GM19025 (cell line): ENCODE data around the gene CASTOR1.

Experiments used
- ATAC-seq: cut with Tn5 transposase; IDR thresholded peaks from one replicate; pipeline ENCODE4 v1.9.1; 2021; ENCODE audit warnings: mild to moderate bottlenecking, low read depth, moderate library complexity; ENCODE audit not compliant: unreplicated experiment

CASTOR1 gene

DNA sequence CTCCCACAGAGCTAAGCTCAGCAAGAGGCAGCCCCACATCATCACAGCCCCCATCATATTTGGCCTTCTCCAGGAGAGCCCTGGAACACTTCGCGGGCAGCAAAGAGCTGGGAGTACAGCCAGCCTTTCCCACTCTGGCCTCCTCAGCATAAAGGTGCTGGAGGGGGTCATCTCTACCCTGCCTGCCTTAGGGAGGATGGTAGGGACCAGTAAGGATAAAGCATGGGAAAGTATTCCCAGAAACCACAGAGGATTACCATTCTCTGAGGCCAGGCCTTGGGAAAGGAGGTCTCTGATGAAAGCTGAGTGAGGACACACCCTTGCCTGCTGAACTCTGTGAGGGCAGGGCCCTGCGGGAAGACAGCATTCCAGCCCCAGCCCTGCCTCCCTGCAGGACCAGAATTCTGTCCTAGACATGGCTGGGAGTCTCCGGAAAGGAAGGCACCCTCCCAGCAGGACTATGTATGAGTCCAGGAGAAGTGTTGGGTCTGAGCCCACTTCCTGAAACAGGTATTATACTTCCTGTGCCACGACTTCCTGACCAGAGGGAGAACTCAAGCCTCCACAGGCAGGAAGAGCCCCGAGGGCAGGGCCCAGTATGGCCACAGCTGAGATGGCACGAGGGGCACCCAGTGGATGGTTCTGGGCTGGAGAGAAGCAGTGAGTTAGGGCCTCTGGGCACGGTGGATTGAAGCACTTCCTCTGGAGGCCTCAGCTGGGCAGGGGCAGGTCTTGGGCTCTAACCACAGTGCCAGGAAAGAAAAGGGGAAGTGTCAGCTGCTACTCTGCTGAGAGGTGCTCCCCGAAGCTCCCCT lies 12.9 kb upstream of the CASTOR1 start:
- ATAC-seq, result no peak

DNA sequence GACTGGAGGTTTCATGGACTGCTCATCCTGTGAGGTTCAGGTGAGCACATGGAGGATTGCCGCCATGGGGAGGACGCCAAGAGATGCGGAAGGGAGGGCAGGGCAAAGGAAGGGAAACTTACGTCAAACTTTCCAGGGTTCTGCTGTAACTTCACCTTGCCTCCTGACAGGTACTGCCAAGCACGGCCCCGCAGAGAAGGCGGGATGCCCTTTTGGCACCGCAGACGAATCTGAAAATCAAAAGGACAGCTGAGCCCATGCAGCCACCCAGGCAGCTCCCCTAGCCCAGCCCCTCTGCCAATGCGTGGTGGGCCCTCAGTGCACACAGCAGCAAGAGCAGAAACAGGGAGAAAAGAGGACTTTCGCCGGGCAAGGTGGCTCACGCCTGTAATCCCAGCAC lies 10.0 kb upstream of the CASTOR1 start:
- no peak for ATAC-seq

DNA sequence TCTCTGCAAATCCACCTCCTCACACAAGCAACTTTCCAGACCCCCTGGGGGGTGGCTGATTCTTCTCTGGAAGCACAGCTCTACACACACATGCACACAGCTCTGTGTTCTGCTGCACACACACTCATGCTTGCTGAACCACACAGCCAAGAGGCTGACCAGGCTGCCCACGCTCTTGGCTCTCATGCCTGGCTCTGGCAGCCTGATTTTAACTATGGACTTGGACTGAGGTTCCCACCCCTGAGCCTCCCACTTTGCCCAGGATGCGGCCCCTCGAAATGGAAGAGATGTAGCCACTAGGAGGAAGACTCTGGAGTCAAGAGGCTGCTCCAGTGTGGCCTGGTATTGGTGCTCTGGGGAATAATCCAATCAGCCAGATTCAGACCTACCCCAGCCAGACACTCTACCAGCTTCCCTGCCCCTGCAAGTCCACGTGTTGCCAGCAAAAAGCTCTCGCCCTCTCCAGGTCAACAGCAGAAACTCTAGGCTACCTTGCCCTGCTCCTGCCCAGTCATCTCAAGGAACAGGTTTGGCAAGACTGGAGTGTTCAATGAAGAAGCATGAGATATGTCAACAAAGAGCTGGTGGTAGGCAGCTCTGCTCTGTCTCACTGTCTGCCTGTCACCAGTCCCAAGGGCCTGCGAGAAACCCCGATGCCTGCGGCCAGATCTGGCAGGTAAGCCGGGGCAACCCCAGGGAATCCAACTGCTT lies 8.8 kb upstream of the CASTOR1 start:
- no peak for ATAC-seq

DNA sequence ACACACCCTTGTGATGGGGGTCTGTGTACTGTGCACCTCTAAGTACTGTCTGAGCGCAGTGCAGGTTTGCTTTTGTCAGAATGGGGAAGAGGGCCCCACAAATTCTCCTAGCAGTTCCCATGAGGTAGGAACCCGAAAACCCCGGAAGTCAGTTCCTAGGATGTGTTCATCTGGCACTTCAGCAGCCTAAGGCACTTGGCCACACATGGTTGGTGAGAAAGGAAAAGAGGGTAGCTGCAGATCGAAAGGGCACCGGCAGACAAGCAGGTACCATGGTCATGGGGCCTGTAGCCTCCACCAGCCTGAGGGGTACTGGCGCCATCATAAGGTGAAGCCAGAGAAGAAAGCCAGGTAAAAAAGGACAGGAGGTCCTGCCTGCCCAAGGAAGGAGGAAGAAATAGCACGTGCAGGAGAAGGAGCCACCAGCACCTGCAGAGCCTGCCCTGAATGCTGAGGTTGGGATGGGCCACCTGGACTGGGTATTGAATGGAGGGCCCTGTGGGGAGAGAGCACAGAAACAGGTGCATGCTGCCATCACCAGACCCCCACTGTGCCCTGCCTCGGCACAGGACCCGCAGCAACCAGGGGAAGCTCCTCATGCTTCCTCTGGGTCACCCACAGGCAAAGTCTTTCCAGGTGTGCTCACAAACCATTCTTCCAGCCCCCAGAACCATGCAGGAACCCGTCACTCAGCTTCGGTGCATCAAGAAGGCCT lies 8.1 kb upstream of the CASTOR1 start:
- ATAC-seq, result no peak

DNA sequence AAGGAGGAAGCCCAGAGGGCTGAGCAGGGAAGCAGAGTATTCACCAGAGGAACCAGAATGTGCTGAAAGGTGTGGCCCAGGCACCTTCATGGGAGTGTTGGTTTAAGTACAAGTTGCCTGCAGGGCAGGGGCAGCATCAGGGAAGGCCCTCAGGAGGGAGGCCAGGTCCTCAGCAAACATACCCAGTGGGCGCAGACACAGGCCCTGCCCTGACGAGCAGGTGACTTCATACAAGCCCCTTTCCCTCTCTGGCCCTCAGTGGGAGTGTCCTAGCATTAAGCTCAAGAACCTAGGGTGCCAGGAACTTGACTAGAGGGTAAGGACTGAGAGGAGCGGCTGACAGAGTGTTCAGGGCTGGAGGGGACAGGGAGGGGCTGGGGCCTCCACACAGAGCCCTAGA lies 7.5 kb upstream of the CASTOR1 start:
- no peak for ATAC-seq

DNA sequence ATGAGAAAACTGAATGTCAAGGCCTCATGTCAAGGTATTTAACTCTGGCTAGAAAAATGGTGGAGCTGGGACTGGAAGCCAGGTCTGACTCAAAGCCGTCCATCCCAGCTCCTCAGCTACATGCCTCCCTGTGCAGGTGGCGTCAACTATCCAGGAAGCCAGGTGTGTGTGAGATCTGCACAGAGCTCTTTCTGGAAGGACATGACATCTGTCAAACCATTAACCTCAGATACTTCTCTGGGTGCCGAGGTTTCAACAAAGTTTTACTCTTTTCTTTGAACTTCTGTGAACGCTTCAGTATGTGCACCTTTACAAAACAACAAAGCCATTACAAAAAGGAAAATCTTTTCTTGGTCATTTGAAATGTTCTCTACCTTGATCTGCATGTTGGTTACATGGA lies 7.0 kb upstream of the CASTOR1 start:
- ATAC-seq, result no peak

DNA sequence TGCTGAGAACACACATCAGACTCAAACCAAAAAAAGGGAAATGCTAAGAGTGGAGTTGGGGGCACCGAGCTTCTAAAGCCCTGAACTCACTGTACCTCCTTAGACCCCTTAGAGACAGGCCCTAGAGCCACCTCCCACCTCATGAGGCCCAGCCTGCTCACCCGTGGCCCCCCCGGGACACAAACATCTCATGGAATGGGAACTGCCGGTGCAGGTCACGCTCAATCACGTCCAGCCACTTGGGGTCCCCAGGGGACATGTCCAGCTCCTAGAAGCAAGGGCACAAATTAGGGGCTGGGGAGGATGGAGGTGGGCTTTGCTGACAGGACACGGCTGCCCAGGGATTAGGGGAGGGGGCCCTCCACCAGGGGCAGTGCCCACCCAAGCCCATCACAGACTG lies 6.3 kb upstream of the CASTOR1 start:
- ATAC-seq, result no peak

DNA sequence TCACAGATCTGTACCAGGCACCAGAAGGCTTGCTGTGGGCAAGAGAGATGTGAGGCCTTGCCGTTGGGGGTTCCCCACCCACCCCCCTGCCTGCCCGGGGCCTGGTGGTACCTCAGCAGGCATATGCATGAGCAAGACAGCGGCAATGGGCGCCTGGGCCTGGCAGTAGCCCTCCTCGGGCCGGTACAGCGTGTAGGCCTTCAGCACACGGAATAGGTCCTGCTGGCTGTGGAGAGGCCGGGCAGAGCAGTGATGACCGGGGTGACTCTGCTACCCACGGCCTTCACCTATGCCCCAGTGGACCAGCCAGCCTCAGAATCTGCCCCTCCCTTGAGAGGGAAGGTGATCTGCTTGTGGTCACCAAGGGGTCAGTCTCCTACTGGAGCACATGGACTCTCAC lies 5.5 kb upstream of the CASTOR1 start:
- no peak for ATAC-seq

DNA sequence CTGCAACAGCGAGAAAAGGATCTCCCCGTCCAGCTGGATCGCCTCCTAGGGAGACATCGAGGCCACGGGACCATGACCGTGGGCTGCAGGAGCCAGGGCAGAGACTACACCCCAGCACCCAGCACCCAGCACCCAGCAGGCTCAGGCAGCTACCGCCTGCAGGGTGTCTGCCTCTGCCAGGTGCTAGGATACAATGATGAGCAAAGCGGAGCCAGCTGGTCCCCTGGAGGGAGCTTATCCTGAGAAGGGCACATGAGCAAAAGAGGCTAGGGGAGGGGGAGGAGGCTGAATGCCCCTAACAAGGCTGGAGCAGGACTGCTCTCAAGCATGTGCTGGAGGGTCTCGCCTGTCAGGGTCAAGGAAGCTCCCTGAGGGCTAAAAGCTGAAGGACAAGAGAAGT lies 4.8 kb upstream of the CASTOR1 start:
- no peak for ATAC-seq

DNA sequence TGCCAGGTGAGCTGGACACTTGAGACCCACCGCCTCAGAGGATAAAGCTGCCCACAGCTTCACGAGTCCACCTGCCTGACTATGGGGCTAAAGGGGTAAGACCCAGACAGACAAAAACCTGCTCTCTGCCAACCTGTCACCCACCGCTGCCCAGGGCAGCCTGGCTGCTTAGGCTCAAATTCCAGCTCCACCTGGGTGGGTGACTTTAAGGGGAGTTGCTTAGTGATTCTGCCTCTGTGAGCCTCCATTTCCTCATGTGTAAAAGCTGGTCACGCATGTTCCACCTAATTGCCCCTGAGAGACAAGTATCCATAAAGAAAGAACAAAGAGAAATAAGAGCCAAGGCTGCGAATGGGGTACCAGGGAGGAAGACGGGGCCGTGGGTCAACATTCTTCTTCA lies 3.7 kb upstream of the CASTOR1 start:
- no peak for ATAC-seq

DNA sequence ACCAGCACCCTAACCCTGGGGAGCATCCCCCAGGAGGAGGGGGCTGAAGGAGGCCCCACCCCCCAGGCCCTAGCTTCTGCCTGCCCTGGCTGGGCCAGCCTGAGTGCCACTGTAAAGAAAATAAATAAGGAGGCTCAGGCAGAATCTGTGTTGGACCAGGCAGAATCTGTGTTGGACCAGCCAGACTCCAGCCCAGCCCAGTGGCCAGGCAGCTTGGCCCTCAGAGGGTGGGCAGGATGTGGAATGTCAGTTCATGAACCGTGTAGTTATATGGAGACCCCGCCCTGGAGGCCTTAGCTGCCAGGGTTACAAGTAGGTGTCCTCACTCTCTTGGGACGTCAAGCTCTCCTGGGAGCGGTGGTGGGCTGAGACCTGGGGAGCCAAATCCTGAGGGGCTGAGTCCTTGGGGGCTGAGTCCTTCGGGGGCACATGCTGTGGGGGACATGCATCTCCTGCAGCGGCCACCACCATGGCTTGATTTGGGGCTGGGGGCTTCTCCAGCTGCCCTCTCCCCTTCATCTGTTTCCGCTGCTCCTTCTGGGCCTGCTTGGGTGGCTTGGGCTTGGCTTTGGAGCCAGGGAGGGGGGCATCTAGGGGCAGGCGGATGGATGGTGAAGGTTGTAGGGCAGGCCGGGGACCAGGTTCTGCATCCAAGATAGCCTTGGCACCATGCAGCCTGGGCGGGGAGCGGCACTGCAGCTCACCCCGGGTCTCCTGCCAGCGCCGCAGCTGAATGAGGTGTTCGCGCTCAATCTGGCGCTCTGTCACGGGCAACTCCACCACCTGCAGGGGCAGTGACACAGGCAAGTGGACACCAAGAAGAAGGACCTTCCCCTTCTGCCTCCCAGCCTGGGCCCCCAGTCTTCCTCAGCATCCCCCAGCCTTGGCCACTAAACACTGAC lies 3.0 kb upstream of the CASTOR1 start:
- no peak for ATAC-seq

DNA sequence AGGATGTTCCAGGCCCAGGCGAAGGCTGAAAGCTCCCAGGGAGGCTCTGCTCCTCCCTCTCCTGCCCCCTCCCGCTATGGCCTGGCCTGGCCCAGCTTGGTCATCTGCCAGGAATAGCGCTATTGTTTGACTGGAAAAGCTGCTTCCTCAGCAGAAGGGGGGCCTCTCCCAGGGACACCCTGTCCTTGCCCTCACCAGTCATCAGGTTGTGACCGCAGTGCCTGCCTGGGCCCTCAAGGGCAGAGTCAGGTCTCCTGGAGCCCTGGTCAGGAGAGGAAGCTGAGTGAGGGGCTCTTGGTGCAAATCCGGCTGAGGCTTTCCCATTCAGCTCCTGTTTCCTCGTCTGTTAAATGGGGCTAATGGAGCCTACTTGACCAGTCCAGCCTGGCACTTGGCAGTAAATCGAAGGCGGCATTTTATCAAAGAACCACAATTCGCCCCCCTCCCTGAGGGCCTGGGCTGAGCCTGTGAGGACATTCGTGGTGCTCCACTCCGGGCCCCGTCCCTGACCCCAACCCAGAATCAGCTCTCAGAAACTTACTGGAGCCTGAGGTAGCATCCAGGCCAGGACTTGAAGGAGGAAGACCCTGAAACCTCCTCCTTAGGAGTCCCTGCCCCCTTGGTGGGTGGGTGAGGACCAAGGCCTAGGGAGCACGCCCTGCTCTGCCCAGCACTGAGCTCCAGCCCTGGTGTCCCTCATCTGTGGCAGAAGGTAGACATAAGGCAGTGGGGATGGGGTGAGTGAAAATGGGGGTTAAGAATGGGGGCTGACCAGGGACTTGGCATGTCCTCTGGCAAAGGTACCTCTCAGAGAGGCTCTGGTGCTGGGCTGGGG lies 2.0 kb upstream of the CASTOR1 start:
- no peak for ATAC-seq

DNA sequence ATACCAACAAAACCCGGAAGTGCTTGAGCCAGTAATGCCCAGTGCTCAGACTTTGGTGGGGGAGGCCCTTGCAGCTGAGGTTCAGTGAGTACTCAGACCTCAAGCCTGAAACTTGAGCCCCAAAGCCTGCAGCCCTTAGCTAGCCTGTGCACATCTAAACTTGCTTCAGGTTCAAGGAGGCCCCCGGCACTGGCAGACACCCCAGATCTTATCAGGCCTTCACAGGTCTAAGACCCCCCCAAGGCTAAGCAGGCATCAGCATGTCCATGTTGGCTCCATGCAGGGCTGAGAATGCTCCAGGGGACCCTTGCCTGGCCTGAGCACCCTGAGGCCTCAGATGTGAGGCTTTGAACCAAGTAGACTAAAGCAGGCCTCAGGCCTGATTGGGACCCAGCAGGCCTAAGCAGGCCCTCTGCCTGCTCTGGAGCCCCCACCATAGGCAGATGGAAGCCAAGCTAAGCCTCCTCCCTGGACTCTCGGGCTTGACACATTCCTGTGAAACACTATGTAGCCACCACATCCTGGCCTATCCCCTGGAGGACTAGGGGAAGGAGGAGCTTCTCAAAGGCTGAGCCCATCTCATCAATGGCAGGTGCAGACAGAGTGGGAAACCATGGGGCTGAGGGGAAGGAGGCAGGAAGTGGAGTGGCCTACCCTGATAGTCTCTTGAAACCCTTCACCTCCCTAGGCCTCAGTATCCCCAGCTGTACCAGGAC lies 1.2 kb upstream of the CASTOR1 start:
- no peak for ATAC-seq

DNA sequence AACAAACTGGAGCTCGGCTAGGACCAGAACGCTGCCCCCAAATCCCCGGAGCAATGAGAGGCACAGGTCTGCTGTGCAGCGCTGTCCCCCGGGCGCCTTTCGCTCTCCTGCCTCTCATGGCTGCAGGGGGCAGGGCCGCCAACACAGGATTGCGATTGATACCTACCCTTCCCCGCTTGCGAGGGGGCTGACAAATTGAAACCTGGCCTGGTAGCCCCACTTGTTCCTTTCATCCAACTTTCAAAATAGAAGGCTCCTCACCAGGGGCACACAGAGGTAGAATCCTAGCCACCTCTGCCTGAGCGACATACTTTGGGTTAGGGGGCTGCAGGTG lies 642 bp upstream of the CASTOR1 start:
- peak; percentile 15 for ATAC-seq

DNA sequence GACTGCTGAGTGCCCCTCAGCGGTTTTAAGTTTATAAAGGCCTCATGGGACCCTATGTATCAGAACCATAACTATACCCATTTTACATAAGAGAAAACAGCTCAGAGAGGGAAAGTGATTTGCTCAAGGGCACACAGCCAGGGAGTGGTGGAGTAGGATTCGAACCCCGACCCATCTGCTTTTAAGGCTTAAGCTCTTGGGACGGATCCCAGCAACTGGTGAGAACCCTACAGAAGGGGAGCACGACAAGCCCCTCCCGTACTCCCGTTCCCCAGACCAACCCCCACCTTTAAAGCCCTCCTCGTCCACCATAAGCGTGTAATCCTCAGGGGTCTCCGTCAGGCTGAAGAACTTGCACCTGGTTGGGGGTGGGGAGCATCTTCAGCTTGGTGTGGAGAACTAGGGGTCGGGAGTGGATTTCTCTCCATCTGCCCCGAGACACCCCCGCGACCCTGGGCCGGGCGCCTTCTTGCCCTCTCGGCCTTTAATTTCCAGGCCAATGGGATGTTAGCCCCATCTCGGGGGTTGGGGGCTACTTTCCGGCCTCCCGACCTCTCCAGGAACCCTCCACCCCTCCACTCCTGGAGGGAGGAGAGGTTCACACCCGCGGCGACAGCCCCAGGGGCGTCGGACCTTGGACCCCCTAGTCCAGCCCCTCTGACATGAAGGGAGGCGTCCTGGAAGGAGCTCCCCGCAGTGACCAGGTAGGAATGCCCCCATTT lies 725 bp downstream of the CASTOR1 start:
- ATAC-seq, result no peak

DNA sequence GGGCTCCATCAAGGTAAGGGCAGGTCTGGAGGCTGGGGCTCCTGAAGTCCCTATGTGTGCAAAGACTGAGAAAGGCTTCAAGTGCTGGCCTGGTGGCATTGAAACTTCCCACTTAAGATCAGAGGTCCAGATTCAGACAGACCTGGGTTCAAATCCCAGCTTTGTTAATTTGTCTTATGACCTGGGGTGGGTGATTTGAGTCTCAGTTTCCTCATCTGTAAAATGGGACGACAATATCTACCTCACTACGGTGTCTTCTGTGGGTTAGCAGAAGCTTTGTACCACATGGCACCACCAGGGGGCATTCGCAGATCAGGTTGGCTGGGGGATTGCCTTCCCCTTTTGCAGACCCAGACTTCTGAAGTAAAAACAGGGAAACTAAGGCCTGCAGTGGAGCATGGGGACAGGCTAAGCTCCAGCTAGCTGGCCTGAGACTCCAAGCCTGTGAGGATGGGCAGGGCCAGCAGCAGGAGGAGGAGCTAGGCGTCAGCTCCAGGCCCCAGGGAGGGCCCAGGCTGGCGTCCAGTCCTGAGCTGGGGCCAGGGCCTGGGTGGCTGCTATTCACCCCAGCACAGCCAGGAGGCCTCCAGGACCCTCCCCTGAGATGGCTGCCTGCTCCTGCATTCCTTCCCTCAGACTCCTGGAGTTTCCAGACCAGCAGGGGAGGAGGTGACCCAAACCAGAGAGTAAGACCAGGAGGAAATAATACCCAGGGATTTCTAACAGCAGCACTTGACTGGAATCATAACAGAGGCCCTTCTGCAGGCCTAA lies 1.5 kb downstream of the CASTOR1 start:
- ATAC-seq, result no peak

DNA sequence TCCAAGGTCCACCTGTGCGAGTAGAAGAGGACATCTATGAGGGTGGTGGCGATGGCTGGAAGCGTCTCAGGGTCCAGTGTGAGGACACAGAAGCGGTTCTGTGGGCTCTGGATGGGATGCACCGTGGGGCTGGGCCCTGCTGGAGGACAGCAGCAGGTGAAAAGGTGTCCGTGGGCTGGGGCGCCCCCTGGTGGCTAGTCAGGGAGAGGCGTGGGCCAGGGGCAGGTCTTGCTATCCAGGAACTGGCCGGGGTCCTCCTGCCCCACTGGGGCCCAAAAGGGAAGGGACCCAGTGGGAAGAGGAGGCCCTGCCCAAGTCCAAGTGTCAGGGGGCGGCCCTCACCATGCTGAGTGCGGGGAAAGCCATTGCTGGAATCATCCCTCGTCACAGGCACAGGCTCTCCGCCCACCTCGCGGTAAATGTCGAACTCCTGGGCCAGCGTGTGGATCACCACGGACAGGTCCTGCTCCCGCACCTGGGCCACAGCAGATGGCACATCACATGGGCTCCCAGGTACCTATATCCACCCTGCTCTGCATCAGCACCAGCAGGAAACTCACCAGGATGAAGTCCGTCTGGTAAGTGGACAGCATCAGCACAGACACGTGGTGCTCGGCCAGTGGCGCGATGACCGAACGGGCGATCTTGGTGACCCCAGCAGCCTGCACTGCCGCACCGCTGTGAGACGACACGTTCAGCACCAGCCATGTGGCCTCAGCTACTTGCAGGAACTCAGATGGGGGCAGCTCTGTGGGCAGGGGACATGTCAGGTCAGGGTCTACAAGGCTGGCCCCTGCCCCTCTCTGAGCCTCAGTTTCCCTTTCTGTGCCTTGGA lies 2.3 kb downstream of the CASTOR1 start:
- no peak for ATAC-seq
